HepG2 (cell line): Measurements from ENCODE around the gene ODAPH. TPM values are rescaled to one million over a fixed set of nuclear protein-coding genes. Genes with fewer than 3 reads are reported as not detected.

Experiments used
- AKNA ChIP-seq: sonication (generic); formaldehyde crosslinking; IDR thresholded peaks from 2 replicates; pipeline ENCODE4 v1.4.0; 2020; ENCODE audit warnings: missing genetic modification reagents, borderline replicate concordance
- CEBPZ ChIP-seq: IDR thresholded peaks from 2 replicates; pipeline ENCODE4 v1.6.1; 2012; ENCODE audit warnings: low read length, improper control_type of control experiment
- HNF4A ChIP-seq: sonication (generic); formaldehyde crosslinking; IDR thresholded peaks from 2 replicates; pipeline ENCODE4 v1.4.0; 2020; ENCODE audit warnings: missing genetic modification reagents
- HOXA3 ChIP-seq: sonication (generic); formaldehyde crosslinking; IDR thresholded peaks from 2 replicates; pipeline ENCODE4 v1.5.0; 2020; ENCODE audit warnings: missing genetic modification reagents
- MED13 ChIP-seq: sonication (generic); formaldehyde crosslinking; IDR thresholded peaks from 2 replicates; pipeline ENCODE4 v1.5.0; 2020; ENCODE audit warnings: missing genetic modification reagents
- MXI1 ChIP-seq: IDR thresholded peaks from 3 replicates; pipeline ENCODE4 v1.6.1; 2012; ENCODE audit warnings: low read depth, low read length, inconsistent platforms, borderline replicate concordance
- PRPF4 ChIP-seq: fragments of 200-400 bp; formaldehyde crosslinking; IDR thresholded peaks from 2 replicates; pipeline ENCODE4 v1.6.1; 2016; ENCODE audit warnings: low read length, low read depth; ENCODE audit not compliant: poor library complexity, severe bottlenecking
- RBAK ChIP-seq: sonication (generic); formaldehyde crosslinking; IDR thresholded peaks from 2 replicates; pipeline ENCODE4 v1.5.1; 2020; ENCODE audit warnings: mild to moderate bottlenecking, missing genetic modification reagents
- SMAD3 ChIP-seq: sonication (generic); formaldehyde crosslinking; IDR thresholded peaks from 2 replicates; pipeline ENCODE4 v1.4.0; 2020; ENCODE audit warnings: missing genetic modification reagents
- SRSF4 ChIP-seq: fragments of 200-400 bp; formaldehyde crosslinking; IDR thresholded peaks from one replicate; pipeline ENCODE4 v1.6.1; 2018; ENCODE audit warnings: mild to moderate bottlenecking, low read depth, low read length, moderate library complexity; ENCODE audit not compliant: poor library complexity, severe bottlenecking
- TFAP4 ChIP-seq: sonication (generic); IDR thresholded peaks from 2 replicates; pipeline ENCODE4 v1.6.1; 2016; ENCODE audit warnings: low read depth, borderline replicate concordance
- THAP7 ChIP-seq: sonication (generic); formaldehyde crosslinking; IDR thresholded peaks from 2 replicates; pipeline ENCODE4 v1.8.1; 2023; ENCODE audit warnings: mild to moderate bottlenecking, missing genetic modification reagents
- ZBTB14 ChIP-seq: sonication (generic); formaldehyde crosslinking; IDR thresholded peaks from 2 replicates; pipeline ENCODE4 v1.4.0; 2020; ENCODE audit warnings: missing genetic modification reagents
- ZBTB38 ChIP-seq: sonication (generic); formaldehyde crosslinking; IDR thresholded peaks from 2 replicates; pipeline ENCODE4 v1.5.1; 2020; ENCODE audit warnings: mild to moderate bottlenecking, missing genetic modification reagents
- ZNF251 ChIP-seq: sonication (generic); formaldehyde crosslinking; IDR thresholded peaks from 2 replicates; pipeline ENCODE4 v1.9.0; 2021; ENCODE audit warnings: mild to moderate bottlenecking, missing genetic modification reagents
- ZNF329 ChIP-seq: sonication (generic); formaldehyde crosslinking; IDR thresholded peaks from 2 replicates; pipeline ENCODE4 v1.9.0; 2021; ENCODE audit warnings: low read depth, mild to moderate bottlenecking, missing genetic modification reagents
- ZNF776 ChIP-seq: sonication (generic); formaldehyde crosslinking; IDR thresholded peaks from 2 replicates; pipeline ENCODE4 v1.4.0; 2020; ENCODE audit warnings: mild to moderate bottlenecking, missing genetic modification reagents
- ZNF790 ChIP-seq: sonication (generic); formaldehyde crosslinking; IDR thresholded peaks from 2 replicates; pipeline ENCODE4 v1.8.0; 2022; ENCODE audit warnings: missing genetic modification reagents, mild to moderate bottlenecking, borderline replicate concordance
- polyA plus RNA-seq, 8 experiments: library from polyadenylated mRNA; depleted of rRNA in 3 of 8; stranded (reverse) in 7 of 8; unstranded in 1 of 8; fragments of >200 nt; fragmentation: Illumina TruSeq in 4 of 8; extraction: Trizol in 4 of 8; gene quantifications; 2 replicates each; pipeline versions ENCODE4 v1.2.1 to v1.2.3, GENCODE V29; 2011 to 2016; ENCODE audit warnings: low read depth in 4 of 8, missing spikeins in 1 of 8, mixed read lengths in 1 of 8; ENCODE audit not compliant: insufficient read depth in 1 of 8
- total RNA-seq, 5 experiments: library from RNA; depleted of rRNA; stranded (reverse); fragments of >200 nt; fragmentation: Illumina TruSeq; extraction: Trizol; gene quantifications; 2 replicates each; pipeline ENCODE4 v1.2.3, GENCODE V29; 2016; ENCODE audit warnings: low read depth in 1 of 5

ODAPH gene
- total and polyA plus RNA-seq, 2 of the 13 experiments (the other 11 are each of a cell fraction or from before 2014, with no cell fraction given), result 0.50 TPM; not detected in 1

GRCh38 chr4:75514131-75514948 lies 41.5 kb upstream of the ODAPH start, which contains the start of the genes RCHY1 and THAP6 (continued):
- TF ChIP-seq ZBTB14 (CRISPR knock-in tag) (no peak), ZNF790 (CRISPR knock-in tag) (no peak), SMAD3 (CRISPR knock-in tag) (no peak; the same call in 1 of the 2 replicates), SRSF4 (no peak), ZBTB38 (CRISPR knock-in tag) (peak; percentile 93), RBAK (CRISPR knock-in tag) (no peak), THAP7 (0 out of 2 replicates have a peak, but pooled peaks have one; percentile 53), ZNF329 (CRISPR knock-in tag) (no peak), HNF4A (CRISPR knock-in tag) (no peak; the same call in 1 of the 2 replicates), ZNF251 (CRISPR knock-in tag) (no peak), MED13 (CRISPR knock-in tag) (no peak), HOXA3 (CRISPR knock-in tag) (peak; percentile 99), TFAP4 (no peak), MXI1 (peak; percentile 67; the same call in 2 of the 3 replicates), AKNA (no peak), CEBPZ (no peak), PRPF4 (no peak), ZNF776 (CRISPR knock-in tag) (no peak)
